Activated CD4-positive, CD25-positive, alpha-beta regulatory T cell treated with anti-CD3 and anti-CD28 coated beads, Interleukin-2, amount 50 U/mL, for 24 hours (primary cell): Measurements from ENCODE around the gene MEX3B.
"Not testable (repeated sequence)": the region's sequence is repeated elsewhere in the genome, so short reads cannot be mapped to it uniquely, and the experiment has no call there.

Source experiments
- ATAC-seq, 2 donors: fragments of 150-1000 bp; cut with Tn5 transposase; one replicate each; pipeline ENCODE4 v1.10.0; 2021; ENCODE audit warnings: mild to moderate bottlenecking in 1 of 2, moderate library complexity in 1 of 2

The MEX3B gene

DNA sequence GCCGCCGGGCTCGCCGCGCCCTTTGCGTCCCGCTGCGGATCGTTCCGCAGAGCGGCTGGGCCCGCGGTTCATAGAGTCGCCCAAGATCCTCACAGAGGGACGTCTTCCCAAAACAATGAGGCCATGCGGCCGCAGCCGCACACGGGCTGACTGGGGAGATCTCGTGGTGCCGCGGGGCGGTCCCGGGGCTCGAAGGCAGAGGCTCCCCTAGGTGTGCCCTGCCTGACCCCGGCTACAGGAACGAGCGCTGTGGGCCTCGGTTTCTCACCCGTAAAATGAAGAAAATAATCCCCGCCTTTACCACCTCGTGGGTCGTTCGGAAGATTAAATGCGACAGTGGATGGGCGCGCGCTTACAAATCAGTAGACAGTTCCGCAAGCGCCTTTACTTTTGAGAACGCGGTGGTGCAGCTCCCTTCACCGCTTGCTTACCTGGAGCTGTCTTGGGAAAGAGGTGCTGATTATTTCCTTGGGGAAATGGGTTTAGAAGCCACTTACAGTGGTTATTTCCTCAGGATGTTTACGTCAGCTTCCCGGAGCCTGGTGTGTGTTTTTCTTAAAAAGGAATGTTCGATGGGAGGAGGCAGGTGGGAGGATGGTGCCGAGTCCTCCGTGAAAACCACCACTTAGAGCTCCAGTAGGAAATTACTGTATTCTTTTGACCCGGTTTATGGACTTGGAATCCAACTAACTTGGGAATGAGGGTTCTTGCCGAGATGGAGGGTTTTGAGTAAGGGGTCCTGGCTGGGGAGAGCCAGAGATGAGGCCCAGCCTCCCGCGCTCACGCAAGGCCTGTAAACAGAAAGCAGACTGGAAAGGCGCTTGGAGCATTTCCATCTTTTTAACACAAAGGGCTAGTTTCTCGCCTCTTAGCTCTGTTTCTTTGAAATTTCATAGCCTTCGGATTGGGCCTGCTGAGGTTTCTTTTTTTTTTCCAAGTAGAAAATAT lies 1.9 kb upstream of the MEX3B start:
- ATAC-seq, result no peak

DNA sequence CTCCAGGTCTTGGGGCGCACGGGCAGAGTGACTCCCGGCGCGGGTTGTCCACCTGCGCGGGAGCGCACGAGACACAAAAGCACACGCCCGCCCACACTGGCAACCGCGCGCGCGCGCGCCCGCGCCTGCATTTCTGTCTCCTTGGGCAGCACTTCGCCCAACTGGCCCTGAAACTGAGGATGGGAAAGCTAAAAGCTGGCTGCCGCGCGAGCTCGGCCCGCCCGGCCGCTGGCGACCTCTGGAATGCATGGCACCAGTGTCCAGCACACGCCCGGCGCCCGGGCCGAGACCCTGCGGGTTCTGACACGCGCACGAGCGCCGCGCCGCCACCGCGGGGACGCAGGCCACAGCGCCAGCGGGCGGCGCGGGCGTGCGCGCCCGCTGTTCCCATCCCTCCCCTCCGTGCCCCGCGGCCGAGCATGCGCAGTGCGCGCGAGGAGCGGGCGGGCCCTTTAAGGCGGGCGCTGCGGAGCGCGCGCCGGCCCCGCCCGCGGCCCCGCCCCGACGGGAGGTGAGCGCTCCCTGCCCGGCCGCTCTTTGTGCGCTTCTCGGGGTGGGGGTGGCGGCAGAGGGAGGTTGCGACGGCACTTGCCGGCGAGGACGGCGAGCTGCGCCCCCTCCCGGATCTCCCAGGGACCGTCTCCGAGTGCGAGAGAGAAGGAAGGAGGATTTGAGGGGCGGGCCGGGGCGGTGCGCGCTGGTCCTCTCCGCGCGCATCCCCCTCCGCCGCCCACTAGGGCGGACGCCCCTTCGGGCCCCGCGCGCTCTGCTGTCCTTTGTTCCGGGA lies 1.0 kb upstream of the MEX3B start:
- ATAC-seq, result peak; percentile 71 to 76

DNA sequence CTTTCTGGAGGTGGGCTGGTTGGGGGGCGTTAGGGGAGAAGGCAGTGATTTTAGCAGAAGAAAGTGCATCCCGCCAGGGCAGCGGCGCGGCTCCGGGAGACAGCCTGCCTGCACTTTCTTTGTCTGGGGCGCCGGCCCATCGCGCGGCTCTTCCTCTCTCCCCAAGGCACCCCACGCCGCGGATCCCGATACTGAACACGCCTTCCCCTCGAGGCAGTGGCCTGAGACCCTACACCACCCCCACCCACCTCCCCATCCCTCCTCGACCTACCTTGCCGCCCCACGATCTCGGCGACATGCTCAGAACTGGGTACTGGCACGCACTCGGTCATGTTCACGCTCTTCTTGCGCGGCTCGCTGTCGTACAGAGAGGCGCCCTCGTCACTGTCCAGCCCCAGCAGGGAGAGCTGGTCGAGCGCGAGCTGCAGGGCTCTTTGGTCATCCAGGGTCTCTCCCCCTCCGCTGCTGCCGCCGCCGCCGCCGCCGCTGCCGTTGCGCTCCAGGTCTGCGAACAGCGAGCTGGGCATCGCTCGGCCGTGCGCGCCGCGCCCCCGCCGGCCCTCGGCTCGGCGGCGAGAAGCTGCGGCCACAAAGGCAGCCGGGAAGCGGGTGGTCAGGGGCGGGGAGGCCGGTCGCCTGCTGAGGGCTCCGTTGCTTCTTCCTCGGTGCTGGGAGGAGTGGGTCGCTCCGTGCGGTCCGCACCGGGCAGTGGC lies 483 bp downstream of the MEX3B start:
- no peak for ATAC-seq

DNA sequence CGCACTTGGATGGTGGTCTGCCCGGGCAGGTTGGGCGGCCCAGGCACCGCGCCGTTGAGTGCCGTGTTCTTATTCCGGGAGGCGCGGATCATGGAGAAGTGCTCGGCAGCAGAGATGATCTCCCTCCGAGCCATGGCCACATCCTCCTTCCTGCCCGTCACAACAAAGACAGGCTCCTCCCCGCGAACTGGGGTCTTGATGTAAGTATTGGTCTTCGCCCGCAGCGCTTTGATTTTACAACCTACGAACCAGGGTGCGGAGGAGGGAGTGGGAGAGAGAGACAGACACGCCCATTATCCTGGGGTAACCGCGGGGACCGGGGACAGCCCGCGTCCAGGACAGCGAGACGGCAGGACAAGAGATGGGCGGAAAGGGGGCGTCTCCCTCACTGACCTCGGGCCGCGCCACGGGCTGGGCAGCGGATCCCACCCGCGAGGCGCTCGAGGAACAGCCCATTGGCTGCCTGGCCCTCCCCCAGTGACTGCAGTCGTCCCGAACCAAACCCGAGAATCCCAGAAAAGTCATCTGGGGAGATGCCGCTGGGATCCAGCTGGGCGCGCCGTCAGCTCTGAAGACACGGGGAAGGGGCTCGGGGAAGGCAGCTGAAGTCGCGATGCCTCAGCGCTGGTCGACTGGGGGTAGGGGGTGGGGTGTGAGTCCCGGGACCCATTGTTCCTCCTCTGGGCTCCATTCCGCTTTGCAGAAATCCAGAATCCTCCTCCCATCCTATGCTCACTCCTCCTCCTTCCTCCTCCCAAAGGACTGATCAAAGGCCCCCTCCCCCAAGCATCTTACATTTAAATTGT lies 1.2 kb downstream of the MEX3B start:
- ATAC-seq, result no peak

DNA sequence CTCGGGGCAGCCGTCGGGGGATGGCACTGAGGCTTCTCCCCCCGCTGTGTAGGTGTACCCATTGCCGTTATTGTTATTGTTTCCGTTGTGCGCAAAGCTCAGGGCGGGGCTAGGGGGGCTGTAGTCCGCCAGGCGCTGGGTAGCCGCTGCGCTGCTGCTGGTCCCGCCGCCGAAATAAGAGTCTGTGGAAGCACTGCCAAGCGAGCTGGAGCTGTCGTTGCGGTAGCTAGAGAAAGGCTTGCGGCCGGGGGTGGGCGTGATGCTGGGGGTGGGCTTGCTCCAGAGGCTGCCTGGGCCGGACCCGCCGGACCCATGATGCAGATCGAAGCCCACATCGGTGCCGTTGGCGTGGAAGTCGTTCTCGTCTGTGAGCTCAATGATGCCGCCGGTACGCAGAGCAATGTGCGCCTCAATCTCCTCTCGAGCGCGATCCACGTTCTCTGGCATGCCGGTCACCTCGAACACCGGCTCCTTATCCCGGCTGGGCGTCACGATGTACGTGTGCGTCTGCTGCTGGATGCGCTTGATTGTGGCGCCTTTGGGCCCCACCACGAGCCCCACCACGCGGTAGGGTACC lies 1.9 kb downstream of the MEX3B start:
- no peak for ATAC-seq

DNA sequence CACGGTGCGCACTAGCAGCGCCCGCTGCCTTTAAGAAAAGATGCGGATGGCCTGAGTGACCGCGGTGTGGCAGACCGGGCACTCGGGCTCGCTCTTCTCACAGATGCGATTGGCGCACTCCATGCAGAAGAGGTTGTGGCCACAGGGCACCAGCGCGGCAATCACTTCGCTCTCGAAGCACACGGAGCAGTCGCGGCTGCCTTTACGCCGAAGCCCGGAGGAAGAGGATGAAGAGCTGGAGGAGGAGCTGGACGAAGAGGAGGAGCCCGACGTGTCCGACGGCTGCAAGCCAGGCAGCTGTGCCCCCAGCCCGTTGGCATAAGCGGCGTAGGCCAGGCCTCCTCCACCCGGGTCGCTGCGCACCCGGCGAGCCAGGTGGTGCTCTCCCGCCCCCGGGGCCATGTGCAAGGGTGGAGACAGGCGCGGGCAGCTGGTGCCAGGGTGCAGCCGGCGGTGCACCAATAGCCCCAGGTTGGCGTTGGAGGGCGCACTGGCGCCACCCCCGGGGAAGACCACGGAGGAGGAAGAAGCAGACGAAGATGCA lies 2.6 kb downstream of the MEX3B start:
- no peak for ATAC-seq

DNA sequence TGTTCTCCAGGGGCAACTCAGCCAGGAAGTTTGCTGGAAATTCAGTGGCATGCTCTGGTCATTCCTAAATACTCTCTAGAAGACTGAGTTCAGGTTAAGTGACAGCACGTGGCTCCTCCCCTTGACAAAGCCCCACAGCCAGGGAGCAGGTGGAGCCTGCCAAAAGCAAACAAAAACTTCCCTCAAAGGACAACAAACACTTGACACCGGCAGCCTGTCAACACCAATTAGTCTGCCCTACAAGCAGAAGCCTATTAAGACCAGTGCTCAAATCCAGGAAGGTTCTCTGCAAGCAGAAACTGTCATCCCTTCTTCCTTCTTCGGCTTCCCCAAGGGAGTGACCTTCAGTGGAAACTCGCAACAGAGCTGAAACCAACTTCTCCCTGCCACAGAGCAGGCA lies 5.0 kb downstream of the MEX3B start:
- ATAC-seq, result no peak

DNA sequence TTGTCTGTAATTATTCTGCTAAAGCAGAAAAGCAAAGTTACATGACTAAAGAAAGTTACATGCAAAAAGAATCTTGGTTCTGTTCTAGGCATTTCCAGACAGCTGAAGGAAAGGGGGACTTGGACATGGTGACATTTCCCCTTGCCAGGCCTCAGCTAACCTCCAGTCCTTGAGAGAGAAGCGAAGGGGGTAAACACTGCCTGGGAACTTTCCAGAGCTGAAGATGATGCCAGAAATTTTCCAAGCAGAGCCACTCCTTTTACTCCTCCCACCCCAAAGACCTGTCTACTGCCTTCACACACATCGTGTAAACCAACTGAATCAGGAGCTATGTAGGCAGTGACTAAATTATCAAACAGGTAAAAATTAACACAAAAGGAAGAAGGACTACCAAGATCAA lies 5.4 kb downstream of the MEX3B start:
- ATAC-seq, result no peak

DNA sequence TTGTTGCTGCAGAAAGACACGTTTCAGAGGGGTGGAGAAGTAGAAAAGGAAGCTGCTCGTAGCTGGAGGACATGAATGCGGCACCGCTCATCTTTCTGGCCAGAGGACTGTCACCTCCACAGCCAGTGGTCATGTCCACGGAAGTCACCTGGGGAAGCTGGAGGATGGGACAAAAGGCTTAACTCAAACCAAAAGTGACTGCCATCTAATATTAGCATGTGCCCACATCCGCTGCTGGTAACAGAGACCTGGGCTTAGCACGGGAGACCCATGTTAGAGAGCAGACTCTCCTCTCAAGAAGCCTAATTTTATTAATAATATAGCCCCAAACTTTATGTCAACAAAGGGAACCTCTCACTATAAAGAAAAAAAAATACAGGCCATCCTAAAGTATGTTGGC lies 5.9 kb downstream of the MEX3B start:
- no peak for ATAC-seq

DNA sequence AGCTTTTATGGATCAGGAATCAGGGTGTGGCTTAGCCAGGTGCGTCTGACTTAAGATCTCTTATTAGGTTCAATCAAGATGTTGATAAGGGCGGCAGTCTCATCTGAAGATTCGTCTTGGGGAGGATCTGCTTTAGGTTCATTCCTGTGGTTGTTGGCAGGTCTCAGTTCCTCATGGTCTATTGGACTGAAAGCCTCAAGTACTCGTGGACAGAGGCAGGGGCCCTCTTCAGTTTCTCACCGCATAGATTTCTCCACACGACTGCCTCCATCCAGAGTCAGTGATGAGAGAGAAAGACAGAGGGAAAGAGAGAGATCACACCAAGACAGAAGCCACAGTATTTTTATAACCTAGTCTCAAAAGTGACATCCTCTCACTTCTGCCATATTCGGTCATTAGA lies 9.4 kb downstream of the MEX3B start:
- ATAC-seq, result no peak

DNA sequence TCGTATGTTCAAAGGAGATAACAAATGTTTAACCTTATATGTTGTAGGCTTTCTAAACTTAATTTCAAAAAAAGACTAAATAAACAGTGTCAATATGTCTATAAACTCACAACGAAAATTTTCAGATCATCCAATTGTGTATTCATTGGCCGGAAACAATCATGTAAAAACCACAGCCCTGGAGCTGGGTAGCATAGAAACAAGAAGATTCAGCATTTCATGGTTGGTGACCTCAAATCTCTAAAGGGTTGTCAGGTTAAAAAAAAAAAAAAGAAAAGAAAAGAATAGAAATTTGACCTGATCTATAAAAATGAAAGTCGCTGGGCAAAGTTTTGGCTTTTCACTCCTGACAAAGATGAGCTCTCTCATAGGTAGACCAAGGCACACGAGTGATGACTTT lies 13.9 kb downstream of the MEX3B start:
- no peak for ATAC-seq

DNA sequence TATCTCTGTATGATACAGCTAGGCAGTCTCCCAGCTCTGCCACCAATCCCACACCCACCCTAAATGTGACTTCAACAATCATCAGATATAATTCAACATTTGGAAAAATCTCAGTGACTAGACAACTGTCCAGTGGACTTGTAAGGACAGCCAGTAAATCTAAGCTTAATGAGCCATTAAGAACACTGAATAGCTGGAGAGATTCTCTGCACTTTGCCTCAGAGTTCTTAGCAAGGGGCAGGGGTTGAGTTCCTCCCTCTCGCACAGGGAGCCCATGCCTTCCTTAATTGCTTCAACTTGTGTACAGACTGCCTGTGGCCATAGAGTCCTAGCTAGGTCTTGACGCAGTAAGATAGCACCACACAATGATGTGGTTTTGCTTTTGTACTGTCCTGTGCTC lies 15.6 kb downstream of the MEX3B start:
- no peak for ATAC-seq

DNA sequence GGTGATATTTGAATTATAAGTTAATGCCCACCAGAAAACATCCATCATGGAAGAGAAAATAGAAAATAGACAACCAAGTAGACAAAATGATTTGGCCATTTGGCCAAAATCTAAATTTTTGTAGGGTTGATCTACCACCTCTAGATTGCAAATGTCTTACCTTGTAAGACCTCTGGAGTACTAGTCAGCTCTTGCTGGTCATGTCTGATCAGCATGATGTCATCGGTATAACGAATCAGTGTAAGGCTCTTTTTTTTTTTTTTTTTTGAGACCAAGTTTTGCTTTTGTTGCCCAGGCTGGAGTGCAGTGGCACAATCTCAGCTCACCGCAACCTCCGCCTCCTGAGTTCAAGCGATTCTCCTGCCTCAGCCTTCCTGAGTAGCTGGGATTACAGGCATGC lies 17.7 kb downstream of the MEX3B start:
- ATAC-seq, result not testable (repeated sequence)

DNA sequence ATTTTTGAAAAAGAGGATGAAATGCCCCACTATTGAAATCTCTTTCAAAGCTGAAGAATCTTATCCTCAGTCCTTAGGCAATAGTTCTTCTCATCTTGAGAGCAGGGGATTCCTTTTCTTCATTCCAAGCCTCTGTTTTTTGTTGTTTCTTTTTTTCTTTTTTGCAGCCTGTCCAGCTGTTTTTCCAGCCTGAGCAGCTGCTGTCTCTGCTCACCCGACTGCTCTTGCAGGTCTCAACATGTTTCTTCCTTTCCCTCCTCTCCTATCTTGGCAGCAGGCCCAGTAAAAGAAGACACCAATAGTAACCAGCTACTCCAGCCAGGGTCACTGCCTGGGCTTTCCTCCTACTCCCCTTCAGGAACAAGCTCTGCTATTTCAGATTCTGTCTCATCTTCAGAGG lies 23.8 kb downstream of the MEX3B start:
- no peak for ATAC-seq

DNA sequence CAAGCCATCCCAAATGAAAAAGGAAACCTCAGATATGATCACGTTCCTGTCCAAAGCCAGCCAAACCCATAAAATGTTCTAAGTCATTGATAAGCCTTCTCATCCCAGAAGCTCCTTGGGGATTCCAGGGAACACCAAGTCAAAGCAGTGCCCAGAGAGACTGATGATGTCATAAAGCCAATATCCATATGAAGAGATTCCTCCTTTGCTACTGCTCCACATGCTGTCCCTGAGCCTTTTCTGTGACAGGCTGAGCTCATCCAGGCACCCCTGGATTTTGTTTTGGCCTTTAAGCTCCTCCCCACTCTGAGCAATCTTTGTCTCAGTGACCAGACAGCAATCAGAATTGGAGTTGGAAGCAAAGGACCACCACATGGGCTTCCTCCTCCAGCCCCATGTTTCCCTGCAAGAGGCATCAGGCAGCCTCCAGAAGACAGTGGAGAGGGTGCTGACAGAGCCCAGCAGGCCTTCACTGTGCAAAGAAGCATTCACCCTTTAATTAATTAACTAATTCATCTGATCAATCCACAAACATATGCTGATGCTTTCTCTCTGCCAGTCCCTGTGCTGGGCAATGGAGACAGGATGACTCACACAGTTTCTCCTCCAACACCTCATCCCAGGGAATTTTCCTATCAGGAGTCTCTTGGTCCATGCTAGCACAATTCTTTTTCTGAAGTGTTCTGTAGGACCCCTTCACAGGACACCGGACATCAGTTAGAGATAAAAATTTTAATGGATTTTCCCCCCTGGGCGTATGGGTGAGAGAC lies 25.0 kb downstream of the MEX3B start:
- ATAC-seq, result no peak

DNA sequence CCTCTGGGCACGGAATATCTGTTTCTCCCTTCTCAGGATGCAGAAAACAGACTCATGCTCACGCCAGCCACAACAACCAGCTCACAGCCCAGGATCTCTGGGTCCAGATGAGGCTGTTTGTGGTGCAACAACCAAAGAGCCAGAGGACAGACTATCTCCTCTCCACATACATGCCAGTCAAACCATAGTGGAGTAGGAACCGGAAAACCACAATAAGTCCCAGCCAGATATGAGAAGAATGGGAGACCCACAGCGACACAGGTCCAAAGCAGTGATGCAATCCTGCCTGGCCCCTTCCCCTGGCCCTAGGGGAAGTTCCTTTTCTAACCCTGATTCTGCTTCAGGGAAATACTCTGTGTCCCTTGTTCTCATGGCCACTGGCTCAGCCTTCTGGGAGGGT lies 27.6 kb downstream of the MEX3B start:
- no peak for ATAC-seq

DNA sequence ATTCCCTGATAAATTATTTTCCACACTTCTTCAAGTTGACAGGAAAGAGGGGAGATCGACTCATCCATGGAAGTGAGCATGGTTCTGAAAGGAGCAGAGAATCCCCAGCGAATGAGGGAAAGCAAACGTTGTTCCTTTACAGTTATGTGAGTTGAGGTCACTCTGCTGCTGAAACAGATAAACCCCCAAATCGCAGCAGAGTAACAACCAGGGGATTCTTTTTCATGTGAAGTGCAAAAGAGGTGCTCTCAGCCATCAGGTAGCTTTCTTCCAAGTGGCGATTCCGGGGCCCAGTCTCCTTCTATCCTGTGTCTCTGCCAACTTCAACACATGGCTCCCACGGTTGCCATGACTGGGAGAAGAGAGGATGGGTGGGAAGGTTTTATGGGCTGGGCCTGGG lies 28.2 kb downstream of the MEX3B start:
- no peak for ATAC-seq

DNA sequence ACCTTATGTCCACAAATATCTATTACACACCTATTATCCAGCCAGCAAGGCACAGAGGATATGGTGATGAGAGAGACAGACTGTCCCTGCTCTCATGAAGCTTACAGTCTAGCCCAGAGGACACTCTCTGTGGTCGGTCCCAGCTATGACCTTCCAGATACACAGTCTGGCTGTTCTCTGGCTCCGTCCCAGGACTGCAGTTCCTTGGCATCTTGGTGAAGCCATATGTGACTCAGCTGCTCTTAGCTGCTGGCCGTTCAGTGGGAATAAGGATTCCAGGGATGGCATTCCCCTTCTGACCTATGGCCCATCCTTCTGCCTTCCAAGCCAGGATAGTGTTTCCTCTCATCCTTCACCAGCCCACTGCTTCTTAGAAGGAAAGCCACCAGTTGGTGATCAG lies 30.8 kb downstream of the MEX3B start:
- no peak for ATAC-seq

DNA sequence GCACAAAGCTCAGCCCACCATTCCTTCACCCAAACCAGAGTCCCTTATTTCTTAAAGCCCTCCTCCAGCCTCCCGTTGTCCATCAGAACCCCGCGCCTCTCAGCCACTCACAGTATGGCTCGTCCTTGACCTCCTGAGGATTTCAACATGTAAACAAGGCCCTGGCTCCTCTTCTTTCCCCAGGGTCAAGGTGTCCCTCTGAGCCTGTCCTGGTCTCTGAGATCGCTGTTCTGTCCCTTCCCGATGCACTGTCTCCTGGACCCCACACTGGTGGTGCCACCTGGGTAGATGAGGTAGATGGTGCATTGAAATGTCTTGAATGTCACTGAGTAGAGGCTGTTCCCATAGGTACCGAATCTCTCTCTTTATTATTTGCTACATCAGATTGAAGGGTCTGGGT lies 32.9 kb downstream of the MEX3B start:
- ATAC-seq, result no peak

DNA sequence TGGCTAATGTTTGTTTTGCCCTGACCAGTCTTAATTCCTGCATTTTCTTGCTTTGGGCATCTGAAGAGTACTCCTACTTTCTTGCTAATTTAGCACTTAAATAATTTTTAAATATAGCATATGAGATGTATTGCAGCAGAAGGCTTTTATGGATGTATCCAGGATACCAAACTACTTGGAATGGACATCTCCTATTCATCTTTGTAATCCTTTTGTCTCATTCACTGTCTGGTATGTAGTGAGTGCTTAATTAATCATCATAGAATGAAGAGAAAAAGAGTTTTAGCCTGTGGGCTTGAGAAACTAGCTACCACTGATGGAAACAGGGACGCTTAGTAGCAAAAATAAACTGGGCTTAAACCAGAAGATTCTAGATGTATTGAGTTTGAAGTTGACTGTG lies 40.6 kb downstream of the MEX3B start:
- ATAC-seq, result no peak

DNA sequence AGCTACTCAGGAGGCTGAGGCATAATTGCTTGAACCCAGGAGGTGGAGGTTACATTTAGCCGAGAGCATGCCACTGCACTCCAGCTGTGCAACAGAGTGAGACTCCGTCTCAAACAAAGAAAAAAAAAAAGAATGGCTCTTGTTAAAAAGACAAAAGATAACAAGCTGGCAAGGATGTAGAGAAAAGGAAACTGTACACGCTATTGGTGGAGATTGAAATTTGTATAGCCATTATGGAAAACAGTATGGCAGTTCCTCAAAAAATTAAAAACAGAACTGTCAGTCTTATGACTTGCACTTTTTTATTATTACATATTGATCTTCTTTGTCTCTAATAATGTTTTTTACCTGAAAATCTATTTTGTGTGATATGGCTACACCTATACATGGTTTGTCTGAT lies 41.9 kb downstream of the MEX3B start:
- ATAC-seq, result no peak
